ENCODE measurements around the gene CDKAL1.
"Not testable (repeated sequence)": the region's sequence is repeated elsewhere in the genome, so short reads cannot be mapped to it uniquely, and the experiment has no call there.

The CDKAL1 gene

DNA sequence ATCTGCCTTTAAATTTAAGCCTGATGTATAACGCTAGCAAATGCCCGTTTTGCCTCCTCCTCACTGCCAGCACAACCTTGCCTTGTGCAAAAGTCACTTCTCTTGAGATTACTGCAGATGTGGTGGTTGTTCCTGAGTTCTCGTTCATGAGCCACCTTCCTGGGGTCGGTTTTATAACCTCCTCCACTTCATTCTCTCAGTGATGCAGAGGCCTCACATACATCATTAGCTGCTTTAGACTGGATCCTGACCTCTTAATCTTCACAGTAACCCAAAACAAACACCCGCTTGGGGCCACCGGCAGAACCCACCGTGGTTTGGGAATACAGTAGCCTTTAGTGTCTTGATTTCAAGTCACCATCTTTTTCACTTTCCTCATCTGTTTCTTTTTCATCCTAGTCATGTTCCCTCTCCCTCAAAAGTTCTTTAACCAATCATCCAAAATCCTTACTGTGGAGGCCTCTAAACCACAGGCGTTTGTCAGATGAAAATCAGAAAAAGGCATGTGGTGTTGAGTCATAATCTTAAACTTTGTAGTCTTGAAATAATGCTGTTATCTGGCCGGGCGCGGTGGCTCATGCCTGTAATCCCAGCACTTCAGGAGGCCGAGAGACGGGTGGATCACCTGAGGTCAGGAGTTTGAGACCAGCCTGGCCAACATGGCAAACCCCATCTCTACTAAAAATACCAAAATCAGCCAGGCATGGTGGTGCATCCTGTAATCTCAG is 629.0 kb downstream of the CDKAL1 start:
- no peak for DNase-seq

DNA sequence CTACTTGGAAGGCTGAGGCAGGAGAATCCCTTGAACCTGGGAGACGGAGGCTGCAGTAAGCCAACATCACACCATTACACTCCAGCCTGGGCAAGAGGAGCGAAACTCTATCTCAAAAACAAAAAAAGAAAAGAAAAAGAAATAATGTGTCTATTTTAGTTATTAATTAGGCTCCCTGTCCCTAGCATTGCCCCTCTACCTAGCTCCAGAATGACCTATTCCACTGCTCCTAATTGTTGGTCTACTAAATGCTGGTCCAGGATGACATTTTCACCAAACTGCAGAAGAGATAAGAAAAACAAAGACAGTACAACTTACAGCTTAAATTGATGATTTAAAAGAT is 629.6 kb downstream of the CDKAL1 start:
- DNase-seq = no peak

DNA sequence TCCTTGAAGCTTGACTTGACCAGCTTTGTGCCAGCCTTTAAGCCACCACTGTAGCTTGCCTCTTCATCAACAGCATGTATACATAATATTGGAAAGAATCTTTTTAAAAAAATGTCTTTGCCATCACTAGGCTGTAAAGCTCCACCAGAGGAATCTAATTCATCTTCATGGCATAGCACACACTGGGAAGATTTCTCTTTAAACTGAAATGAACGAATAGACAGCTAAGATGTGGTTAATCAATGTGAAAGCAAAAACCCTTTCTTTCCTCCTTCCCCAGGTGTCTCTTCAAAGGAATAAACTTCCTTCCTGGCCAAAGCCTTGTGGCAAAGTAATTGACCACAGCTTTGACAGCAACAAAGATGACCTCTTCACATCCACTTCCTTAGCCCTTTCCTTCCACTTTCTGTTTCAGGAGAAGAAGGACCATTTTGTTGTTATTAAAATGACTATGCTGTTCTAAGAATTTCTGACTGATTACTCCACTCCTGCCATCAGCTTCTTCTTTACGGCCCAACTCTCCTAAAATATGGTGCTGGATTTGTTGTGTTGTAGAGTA is 630.6 kb downstream of the CDKAL1 start:
- no peak for DNase-seq

DNA sequence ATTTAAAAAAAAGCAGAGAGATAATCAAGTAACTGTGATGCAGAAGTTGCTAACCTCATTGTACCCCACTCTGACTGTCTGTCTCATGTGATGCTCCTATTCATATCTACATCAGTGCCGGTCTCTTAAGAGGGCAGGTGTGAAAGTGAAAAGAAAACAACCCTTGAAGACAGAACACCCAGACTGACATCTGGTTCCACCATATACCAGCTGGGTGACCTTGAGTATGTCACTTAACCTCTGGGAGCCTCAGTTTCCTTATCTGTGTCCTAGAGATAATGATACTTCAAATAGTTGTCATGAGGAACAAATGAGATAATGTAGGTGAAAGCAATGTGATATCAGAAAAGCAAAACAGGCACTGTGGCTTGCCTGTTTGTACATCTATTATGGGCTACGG is 632.5 kb downstream of the CDKAL1 start:
- DNase-seq = no peak

DNA sequence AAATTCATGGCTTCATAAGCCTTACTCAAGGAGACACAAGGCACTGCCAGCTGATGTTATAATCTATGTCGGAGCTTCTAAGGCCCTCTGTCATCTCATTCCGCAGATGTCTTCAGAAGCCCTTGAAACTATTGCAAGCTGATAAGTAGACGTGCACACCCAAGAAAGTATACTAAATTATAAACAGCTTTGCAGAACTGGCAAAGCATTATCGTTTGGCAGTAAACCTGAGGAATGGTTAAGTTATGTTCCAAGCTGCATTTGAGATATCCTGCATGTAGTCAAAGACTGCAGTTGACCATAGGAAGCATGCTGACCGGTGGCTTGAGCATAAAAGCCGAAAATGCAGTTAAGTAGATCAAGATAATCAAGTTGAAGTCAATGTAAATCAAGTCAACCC is 633.5 kb downstream of the CDKAL1 start:
- no peak for DNase-seq

DNA sequence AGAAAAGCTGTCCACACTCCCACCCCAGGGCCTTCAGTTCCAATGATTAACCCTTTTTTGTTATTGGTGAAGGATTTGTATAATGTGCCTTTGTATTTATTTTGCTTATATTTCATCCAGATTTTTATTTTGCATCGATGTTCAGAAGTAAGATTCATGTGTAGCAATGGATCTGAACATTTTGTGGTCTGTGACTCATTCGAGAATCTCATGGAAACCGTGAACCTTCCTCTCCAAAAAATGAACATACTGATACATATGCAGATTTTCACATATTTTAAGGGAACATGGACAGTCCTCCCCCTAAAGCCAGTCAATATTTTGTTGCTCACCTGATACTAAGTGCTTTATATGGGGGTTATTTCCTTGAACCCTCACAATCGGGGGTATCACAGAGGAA is 637.5 kb downstream of the CDKAL1 start:
- no peak for DNase-seq

DNA sequence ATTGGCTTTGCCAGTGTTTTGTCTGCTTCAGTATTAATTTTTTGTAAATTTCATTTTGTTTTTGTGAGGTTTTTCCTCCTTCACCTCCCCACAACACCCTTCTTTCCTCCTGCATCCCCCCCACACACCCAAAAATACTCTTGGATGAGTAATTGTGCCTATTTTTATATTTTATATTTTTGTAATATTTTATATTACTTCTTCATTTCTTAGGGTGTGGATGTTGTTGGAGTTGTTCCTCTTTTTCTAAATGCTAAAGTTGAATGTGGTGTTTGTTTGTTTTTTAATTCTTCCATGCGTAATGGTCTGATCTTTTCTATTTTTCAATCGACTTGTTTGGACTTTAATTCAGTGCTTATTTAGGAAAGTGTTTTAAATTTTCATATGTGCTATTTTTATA is 638.8 kb downstream of the CDKAL1 start:
- no peak for DNase-seq

DNA sequence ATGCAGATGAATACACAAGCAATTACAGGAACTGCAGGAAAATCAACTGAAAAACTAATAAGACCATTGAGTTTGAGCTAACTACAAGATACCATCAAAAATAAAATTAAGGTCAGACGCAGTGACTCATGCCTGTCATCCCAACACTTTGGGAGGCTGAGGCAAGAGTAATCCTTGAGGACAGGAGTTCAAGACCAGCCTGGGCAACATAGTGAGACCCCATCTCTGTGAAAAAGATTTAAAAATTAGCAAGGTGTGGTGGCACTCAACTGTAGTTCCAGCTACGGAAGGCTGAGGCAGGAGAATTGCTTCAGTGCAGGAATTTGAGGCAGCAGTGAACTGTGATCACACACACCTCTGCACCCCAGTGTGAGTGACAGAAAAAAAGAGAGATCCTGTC is 639.4 kb downstream of the CDKAL1 start:
- no peak for DNase-seq

DNA sequence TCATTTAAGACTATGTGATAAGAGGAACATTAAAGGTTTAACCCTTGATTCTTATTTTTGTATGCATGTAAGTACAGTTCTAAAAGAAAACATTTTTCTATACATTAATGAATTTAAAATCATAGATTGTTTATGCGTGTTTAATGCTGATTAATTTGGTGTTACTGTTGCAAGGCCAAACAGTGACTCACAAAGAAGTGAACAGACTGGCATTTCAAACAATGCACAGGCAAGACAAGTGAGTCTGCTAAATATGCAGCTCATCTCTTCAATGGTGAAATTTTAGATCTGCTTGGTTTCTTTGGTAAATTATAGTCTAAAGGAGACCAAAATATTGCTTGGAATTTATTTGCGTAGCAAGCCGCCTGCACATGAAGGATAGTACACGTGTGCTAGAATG is 641.9 kb downstream of the CDKAL1 start:
- no peak for DNase-seq

DNA sequence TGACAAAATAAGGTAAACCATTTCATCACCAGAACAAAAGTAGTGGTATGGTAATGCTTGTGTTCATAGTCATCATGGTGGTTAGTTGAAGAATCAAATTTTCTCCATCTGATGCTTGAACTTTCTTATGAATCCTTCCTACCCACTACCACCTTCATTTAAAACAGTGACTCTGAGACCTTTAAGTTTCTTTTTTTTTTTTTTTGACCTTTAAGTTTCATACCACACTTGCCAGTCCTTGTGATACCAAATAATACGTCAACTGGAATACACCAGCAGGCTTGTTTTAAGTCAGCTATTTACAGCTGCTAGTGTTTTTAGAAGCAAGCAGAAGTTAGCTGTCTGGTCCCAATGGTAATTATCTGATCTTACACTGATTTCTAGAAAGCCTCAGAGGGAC is 645.9 kb downstream of the CDKAL1 start:
- no peak for DNase-seq

DNA sequence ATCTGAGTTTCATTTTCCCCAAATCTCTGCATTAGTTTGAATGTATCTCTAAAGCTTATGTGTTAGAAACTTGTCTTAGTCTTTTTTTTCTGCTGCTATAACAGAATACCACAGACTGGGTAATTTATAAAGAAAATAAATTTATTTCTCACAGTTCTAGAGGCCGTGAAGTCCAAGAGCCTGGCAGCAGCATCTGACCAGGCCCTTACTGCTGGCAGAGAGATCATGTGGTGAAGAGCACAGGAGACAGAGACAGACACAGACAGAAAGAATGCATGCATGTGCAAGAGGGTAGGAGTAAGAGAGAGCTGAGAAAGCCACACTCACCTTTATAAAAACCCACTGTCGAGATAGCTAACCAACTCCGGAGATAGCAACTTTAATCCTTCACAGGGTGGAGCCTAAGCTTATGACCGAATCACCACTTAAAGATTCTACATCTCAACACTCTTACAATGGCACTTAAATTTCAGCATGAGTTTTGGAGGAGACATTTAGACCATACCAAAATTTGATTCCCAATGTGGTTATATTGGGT is 646.6 kb downstream of the CDKAL1 start:
- no peak for DNase-seq

DNA sequence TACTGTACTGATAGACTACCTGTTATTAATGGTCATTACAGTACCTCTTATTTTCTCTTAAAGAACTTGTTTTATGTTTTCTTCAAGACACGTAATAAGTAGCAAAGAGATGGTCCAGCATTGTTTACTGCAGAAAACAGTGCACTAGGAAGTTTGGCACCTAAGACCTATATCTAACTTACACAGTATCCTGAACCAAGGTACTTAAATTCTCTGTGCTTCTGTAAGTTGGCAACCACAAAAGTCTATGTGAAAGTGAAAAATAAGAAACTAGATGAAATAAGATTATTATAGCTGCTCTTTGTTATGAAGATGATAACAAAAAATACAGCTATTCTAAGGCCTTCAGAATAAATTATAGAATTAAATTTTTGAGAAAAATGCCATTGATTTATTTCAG is 647.6 kb downstream of the CDKAL1 start:
- no peak for DNase-seq

DNA sequence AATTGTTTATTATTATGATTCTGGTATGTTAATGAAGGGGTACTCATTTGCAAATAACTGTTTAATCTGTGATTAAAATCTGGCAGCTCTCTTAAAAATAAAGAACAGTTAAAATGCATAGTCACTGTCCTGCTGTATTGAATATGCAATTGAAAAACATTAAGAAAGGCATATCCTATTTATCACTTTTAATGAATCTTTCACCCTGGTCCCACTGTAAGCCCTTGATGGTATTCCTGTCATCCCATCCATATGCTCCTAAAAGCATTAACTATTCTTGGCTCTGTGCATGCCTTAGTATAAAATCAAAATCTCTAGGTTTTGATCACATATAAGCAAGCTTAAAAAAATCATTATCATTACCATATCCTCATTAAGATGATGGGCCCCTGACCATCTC is 648.3 kb downstream of the CDKAL1 start:
- DNase-seq = no peak

DNA sequence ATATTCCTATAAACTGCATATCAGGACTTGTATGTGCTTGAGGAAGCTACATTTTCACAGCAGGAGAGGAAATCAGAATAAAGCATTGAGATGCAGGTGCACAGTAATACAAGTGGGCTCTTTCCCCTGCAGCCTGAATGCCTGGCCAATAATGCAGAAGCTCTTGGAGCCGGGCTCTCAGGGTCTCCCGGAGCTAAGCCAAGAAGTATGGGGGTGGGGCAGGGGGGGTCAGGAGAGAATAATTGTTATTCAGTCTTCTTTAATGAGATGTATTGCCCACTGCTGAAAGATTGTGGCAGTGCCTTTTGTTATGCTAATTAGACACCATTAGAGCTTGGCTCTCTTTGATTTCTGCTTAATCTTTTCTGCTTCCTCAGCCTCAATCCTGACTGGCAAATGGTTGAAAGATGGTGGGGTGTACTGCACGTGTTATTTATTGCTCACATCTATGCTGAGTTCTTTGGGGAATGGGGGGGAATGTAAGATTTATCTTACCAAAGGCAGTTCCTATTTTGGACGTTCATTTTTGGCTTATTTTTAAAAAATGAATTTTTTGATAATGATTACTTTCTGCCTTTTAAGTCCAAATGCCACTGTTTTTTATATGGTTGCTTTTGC is 651.7 kb downstream of the CDKAL1 start:
- no peak for DNase-seq

DNA sequence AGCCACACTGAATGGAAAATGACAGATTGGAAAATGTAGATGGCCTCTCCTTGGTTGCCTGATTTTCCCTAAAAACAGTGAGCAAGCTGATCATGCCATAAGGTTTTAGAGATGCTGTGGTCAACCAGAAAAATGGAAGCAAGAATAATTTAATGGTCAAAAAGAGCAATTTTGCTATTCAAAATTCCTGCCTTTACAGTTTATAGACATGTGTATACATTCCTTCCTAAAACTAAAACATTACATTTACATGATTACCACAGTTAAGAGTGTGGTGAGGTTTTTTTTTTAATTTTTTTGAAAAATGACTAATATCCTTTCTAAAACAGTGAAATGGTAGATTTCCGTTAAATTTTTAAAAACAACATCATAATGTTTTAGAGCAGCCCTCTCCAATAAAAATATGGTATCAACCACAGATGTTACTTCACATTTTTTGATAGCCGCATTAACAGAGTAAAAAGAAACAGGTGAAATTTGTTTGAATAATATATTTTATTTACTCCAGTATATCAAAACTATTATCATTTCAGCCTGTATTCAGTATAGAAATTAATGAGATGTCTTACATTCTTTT is 652.3 kb downstream of the CDKAL1 start:
- DNase-seq = no peak

DNA sequence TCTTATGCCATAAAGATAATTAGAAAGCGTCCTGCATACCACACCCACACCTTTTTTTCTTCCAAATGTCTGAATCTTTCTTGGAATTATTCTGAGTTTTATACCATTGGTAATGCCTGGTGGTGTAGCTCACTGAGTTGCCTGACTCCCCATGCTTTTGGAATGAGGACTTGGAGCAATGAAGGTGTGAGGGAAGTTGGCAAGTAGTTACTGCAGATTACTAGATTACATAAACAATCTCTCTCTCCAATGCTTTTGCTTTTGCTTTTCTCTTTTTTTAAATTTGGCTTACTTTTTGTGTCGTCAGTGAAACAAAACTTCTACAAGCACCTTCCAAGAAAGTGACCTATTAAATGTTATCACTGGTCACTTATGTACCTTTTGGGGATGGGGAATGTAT is 653.2 kb downstream of the CDKAL1 start:
- DNase-seq = no peak

DNA sequence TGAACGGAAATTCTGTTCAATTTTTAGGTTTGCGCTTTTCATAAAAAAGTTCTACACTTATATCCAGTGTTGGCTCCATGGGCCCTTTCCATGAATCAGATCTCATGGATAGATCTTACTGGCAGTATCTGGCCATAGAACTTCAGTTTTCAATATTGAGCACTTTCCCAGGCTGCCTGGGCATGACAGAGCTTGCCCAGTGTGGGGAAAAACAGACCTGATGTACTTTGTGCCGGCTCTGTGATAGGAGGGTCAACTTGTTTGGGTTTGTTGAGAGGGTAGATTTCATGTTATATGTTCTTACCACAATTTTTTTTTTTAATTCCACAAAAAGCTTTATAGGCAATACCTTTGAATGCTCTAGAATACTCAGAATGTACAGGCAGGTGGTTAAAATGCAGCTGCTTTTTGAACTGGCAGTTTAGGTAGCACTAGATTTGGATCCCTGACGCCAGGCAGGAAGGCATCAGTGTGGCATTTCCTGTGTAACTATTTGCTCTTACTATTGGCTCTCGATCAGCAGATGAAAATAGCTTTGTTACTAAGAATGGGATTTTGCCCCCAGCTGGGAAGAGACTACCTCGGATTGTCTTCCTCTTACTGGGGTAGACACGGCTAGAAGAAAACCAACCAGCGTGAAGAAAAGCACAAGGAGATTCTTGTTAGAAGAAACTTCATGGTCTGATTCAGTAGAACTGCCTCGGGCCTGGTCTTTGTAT is 654.4 kb downstream of the CDKAL1 start:
- DNase-seq = no peak

DNA sequence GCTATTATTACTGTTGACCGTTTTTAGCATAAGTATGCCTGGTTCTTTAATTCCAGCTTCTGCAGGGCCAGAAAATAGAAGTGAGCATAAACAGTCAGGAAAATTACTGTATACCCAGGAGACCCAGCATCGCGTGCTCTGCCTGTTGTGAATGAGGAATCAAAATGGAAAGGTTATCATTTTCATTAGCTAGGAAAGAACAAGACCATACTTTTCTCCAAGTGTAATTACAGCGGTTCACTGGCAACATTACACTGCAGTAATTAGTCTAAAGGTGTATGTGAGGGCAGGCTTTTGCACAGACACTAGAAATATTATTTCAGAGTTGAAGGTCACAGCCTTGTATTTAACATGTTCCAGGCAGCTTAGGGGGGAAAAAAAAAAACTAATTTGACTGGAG is 655.5 kb downstream of the CDKAL1 start:
- no peak for DNase-seq

DNA sequence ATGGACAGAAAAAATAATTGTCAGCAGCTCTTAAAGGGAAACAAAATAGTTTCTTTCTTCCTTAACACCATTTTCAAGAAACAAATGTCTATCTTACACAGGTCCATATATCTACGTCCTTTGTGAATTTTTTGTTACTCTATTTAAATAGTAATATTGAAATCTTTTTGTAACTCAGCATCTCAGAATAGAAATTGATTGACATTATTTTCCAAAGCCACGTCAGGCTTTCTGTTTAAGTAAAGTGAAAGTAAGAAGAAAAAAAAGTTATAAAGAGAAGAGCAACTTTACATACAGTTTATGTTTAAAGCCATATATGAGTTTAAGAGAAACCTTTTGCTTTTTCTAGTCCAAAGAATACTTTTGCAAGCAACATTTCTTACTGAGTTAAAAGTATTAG is 656.4 kb downstream of the CDKAL1 start:
- no peak for DNase-seq

DNA sequence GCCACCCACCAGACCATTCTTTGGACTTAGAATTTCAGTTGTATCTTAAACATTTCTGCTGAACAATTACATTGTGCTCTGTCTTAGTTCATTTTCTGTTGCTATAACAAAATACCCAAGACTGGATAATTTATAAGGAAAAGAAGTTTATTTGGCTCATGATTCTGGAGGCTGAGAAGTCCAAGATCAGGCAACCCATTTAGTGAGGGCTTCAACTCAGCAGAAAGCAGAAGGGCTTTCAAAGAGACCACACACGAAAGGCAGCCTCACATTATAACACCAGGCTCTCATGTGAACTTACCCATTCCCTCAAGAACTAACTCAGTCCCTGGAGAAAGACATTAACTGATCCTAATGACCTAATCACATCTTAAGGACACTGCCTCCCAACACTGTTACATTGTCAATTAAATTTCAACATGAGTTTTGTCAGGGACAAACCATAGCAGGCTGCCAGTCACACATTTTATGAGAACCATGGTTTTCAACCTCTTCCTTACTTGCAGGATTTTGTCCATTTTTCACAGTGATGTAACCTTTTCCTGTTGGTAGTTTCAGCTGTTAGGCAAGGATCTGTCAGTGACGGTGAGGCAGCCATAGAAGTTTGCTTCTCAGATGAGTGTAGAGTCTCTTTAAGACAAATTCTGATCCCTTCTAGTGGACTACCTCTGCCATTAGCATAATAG is 659.7 kb downstream of the CDKAL1 start:
- DNase-seq = no peak

DNA sequence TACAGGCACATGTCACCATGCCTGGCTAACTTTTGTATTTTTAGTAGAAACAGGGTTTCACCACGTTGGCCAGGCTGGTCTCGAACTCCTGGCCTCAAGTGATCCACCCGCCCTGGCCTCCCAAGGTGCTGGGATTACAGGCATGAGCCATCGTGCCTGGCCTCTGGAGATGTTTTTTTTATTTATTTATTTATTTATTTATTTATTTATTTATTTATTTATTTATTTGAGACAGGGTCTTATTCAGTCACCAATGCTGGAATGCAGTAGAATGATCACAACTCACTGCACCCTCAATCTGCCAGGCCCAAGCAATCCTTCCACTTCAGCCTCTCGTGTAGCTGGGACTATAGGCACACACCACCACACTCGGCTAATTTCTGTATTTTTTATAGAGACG is 661.0 kb downstream of the CDKAL1 start:
- not testable (repeated sequence) for DNase-seq

DNA sequence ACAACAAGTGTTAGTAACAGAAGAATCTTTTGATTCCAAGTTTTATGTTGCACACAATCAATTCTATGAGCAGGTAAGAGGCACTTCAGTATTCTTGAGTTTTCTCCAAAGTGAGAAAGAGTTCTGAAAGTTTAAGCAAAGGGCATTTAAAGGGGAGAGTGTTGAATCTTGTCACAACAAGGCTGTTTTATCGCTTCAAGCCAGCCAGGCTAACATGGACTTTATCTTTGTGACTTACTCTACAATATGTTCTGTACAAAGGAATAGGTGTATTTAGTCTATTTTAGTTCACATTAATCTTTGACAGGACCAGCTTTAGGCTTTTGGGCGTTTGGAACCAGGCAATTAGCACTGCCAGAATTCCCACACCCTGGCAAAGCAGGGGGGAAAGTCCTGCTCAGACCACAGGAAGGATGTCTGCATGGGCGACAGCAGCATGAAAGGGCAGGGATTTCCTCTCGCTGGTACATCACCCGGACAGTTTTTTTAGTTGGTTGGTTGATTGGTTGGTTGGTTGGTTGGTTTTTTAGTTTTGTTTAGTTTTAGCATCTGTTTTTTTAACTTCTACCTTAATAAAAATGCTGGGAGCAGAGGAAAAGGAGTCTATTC is 663.9 kb downstream of the CDKAL1 start:
- no peak for DNase-seq
